ENCODE measurements around the gene INSIG1. TPM values are rescaled to one million over a fixed set of nuclear protein-coding genes. Genes with fewer than 3 reads are reported as not detected.

The INSIG1 gene
- total RNA-seq, 1 donor from 2014 or later, result 55.7 TPM

GRCh38 chr7:155298288-155298833 is 683 bp downstream of the INSIG1 start:
- no peak for DNase-seq (ENCODE audit: low read depth)
- no peaks in the 10 kb centered on the region for H3K27me3 Mint-ChIP-seq (ENCODE audit: low read depth, unreplicated experiment)
- Histone ChIP-seq H3K27me3 (ENCODE audit: insufficient read depth, low read length) (no peaks in the 10 kb centered on the region), H3K9ac (ENCODE audit: low read length) (peak overlapping the region; percentile 92), H4K20me1 (ENCODE audit: insufficient read depth, low read length) (peaks cover 50% of the 10 kb centered on the region), H3K9me3 (ENCODE audit: insufficient read depth, low read depth, low read length) (no peaks in the 10 kb centered on the region), H2AFZ (ENCODE audit: low read depth, low read length) (no peak overlapping the region), H3K27ac (ENCODE audit: low read depth, low read length) (peak overlapping the region; percentile 80), H3K4me3 (ENCODE audit: insufficient read depth, low read depth, low read length) (peak overlapping the region; percentile 77), H3K4me2 (ENCODE audit: low read length) (peak overlapping the region; percentile 88), H3K79me2 (ENCODE audit: insufficient read depth, low read length) (peaks cover 52% of the 10 kb centered on the region), H3K4me1 (ENCODE audit: insufficient read depth, low read length) (peaks cover 27% of the 10 kb centered on the region), H3K36me3 (ENCODE audit: insufficient read depth, low read length) (peaks cover 19% of the 10 kb centered on the region)
- H3K4me1 Mint-ChIP-seq (ENCODE audit: low read depth, unreplicated experiment), result peaks cover 22% of the 10 kb centered on the region
- FAIRE-seq, result no peak
- no peak overlapping the region for H3K27ac Mint-ChIP-seq (ENCODE audit: unreplicated experiment)
- H3K9me3 Mint-ChIP-seq (ENCODE audit: unreplicated experiment), result no peaks in the 10 kb centered on the region
- H3K4me3 Mint-ChIP-seq (ENCODE audit: unreplicated experiment), result peak overlapping the region; percentile 89
- TF ChIP-seq CTCF (IDR thresholded peaks at IDR 0.05; ENCODE audit: insufficient read depth, low read depth, low read length), result no peak
- peak; percentile 33 for TF ChIP-seq EZH2 (IDR thresholded peaks at IDR 0.05; ENCODE audit: insufficient read depth, low read length)
- H3K36me3 Mint-ChIP-seq (ENCODE audit: low read depth, unreplicated experiment), result peaks cover 4% of the 10 kb centered on the region

DNA sequence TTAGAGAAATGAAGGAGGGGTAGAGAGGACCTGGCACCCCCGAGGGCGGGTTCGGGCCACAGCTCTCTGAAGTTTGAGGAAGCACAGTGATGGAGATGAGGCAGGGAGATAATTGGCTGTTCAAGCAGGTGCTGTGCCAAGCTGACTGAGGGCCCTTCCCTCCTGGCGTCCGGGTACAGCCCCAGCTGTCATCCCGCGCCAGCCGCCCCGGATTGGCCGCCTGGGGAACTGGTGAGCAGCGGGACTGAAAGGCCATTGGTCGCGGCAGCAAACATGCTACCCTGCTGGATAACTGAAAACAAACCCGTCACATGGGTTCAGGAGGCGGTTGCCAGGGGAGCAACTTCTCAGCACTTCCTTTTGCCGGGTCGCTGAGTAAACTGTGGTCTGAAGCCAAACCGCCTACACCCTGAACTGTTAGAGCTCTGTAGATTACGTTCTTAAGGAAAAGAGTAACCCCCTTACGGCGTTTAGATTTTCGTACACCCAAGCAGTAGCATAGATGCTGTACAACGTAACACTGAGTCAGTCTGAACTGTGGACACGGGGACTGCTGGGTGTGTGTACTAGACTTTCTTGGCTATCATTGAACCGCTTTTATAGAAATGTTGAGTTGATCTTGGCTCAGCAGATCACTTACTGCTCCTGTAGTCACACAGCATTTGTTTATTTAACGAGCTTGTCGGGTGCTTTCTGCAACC is 1.3 kb downstream of the INSIG1 start:
- Histone ChIP-seq H2AFZ (ENCODE audit: low read depth, low read length) (no peak overlapping the region), H3K4me2 (ENCODE audit: low read length) (peak overlapping the region; percentile 88), H3K36me3 (ENCODE audit: insufficient read depth, low read length) (peaks cover 24% of the 10 kb centered on the region), H3K27ac (ENCODE audit: low read depth, low read length) (peak overlapping the region; percentile 80), H3K4me3 (ENCODE audit: insufficient read depth, low read depth, low read length) (peak overlapping the region; percentile 77), H3K79me2 (ENCODE audit: insufficient read depth, low read length) (peaks cover 55% of the 10 kb centered on the region), H3K4me1 (ENCODE audit: insufficient read depth, low read length) (peaks cover 27% of the 10 kb centered on the region), H4K20me1 (ENCODE audit: insufficient read depth, low read length) (peaks cover 56% of the 10 kb centered on the region), H3K27me3 (ENCODE audit: insufficient read depth, low read length) (no peaks in the 10 kb centered on the region), H3K9ac (ENCODE audit: low read length) (peak overlapping the region; percentile 92), H3K9me3 (ENCODE audit: insufficient read depth, low read depth, low read length) (no peaks in the 10 kb centered on the region)
- Mint-ChIP-seq H3K27ac (ENCODE audit: unreplicated experiment) (no peak overlapping the region), H3K36me3 (ENCODE audit: low read depth, unreplicated experiment) (peaks cover 4% of the 10 kb centered on the region), H3K27me3 (ENCODE audit: low read depth, unreplicated experiment) (no peaks in the 10 kb centered on the region), H3K4me3 (ENCODE audit: unreplicated experiment) (peak overlapping the region; percentile 89), H3K9me3 (ENCODE audit: unreplicated experiment) (no peaks in the 10 kb centered on the region), H3K4me1 (ENCODE audit: low read depth, unreplicated experiment) (peaks cover 22% of the 10 kb centered on the region)
- DNase-seq (ENCODE audit: low read depth) (peak; percentile 98), FAIRE-seq (no peak)
- TF ChIP-seq CTCF (IDR thresholded peaks at IDR 0.05; ENCODE audit: insufficient read depth, low read depth, low read length) (no peak), EZH2 (IDR thresholded peaks at IDR 0.05; ENCODE audit: insufficient read depth, low read length) (no peak)

Data from astrocyte (in vitro differentiated cells and primary cell).